CD4-positive, alpha-beta T cell (primary cell): Measurements from ENCODE around the gene HDAC4. TPM values are rescaled to one million over a fixed set of nuclear protein-coding genes. Genes with fewer than 3 reads are reported as not detected.
A peak's percentile ranks its signal among the peaks of the same experiment; 100 is the strongest.

Experiments used
- ATAC-seq: fragments of 200-7000 bp; cut with Tn5 transposase; one replicate; pipeline ENCODE4 v1.10.0; 2022; ENCODE audit warnings: mild to moderate bottlenecking; ENCODE audit not compliant: poor library complexity
- CTCF ChIA-PET: fragments of 350-600 bp; sonication (Branson Sonifier 250); formaldehyde crosslinking; loops from one replicate; lab custom pipeline; 2021; ENCODE audit warnings: antibody characterized with exemption, inconsistent platforms; lab: Charles Lee
- POLR2A ChIA-PET: fragments of 350-600 bp; sonication (Branson Sonifier 250); formaldehyde crosslinking; loops from one replicate; lab custom pipeline; 2021; ENCODE audit warnings: antibody characterized with exemption, inconsistent platforms; lab: Charles Lee
- DNase-seq, 14 experiments: peaks; one replicate each; pipeline ENCODE4 v3.0.0-alpha.2; 2013 to 2020; ENCODE audit warnings: mixed read lengths in 2 of 14
- H3K27ac ChIP-seq, 2 donors: one replicate each; pipeline versions ENCODE4 v1.5.1 to v1.7.0; 2013; ENCODE audit warnings: low read length in 2 of 2, low read depth in 1 of 2, mild to moderate bottlenecking in 1 of 2
- H3K27me3 ChIP-seq, 2 experiments: 1 replicate in 1 of 2; 2 replicates in 1 of 2; pipeline versions ENCODE4 v1.6.1 to v1.7.0; 2013; ENCODE audit warnings: low read length in 2 of 2, control low read depth in 1 of 2, mild to moderate bottlenecking in 1 of 2, moderate library complexity in 1 of 2; ENCODE audit not compliant: insufficient read depth in 2 of 2, control insufficient read depth in 1 of 2
- H3K36me3 ChIP-seq: one replicate; pipeline ENCODE4 v1.6.1; 2013; ENCODE audit warnings: low read length, control low read depth; ENCODE audit not compliant: insufficient read depth
- H3K4me1 ChIP-seq: one replicate; pipeline ENCODE4 v1.6.1; 2013; ENCODE audit warnings: low read length, control low read depth; ENCODE audit not compliant: insufficient read depth
- H3K4me3 ChIP-seq: one replicate; pipeline ENCODE4 v1.5.1; 2013; ENCODE audit warnings: mild to moderate bottlenecking, low read length, moderate library complexity
- H3K9me3 ChIP-seq, 2 experiments: 1 replicate in 1 of 2; 2 replicates in 1 of 2; pipeline versions ENCODE4 v1.6.1 to v1.7.0; 2013; ENCODE audit warnings: low read length in 2 of 2, mild to moderate bottlenecking in 2 of 2, control low read depth in 1 of 2, moderate library complexity in 1 of 2; ENCODE audit not compliant: control insufficient read depth in 1 of 2, insufficient read depth in 1 of 2
- H3K27ac Mint-ChIP-seq: one replicate; pipeline ENCODE4 v1.8.0; 2020; ENCODE audit warnings: mixed read lengths
- H3K27me3 Mint-ChIP-seq: one replicate; pipeline ENCODE4 v1.8.0; 2021; ENCODE audit warnings: mixed read lengths
- H3K36me3 Mint-ChIP-seq: one replicate; pipeline ENCODE4 v1.8.0; 2021; ENCODE audit warnings: low read depth, mixed read lengths
- H3K4me1 Mint-ChIP-seq: one replicate; pipeline ENCODE4 v1.8.0; 2021; ENCODE audit warnings: low read depth, mixed read lengths
- H3K4me3 Mint-ChIP-seq: one replicate; pipeline ENCODE4 v1.8.0; 2020; ENCODE audit warnings: mild to moderate bottlenecking, mixed read lengths
- H3K9me3 Mint-ChIP-seq: one replicate; pipeline ENCODE4 v1.8.0; 2020; ENCODE audit warnings: mixed read lengths
- CTCF ChIP-seq: fragments of 200-600 bp; IDR thresholded peaks from one replicate; pipeline ENCODE4 v1.8.0; 2022; ENCODE audit warnings: antibody characterized with exemption, mild to moderate bottlenecking
- intact Hi-C, 2 experiments: fragments of 100-400 bp; cut with DNase I in 1 of 2; cut with micrococcal nuclease in 1 of 2; formaldehyde crosslinking; loops; one replicate each; pipeline versions ENCODE4 v1.15.1 to v1.9.0; 2023 to 2025; cut with DNase I, micrococcal nuclease
- total RNA-seq, 174 experiments: library from RNA in 2 of 174; stranded (reverse) in 2 of 174; gene quantifications; one replicate each; pipeline ENCODE4 v1.2.3 and lab custom pipeline; 2021 to 2026

Gene HDAC4
- total RNA-seq, 2 experiments from 2014 or later, result 45.3 to 49.2 TPM

- H3K9me3 ChIP-seq, result no peaks in the 10 kb centered on the region
- H3K27ac Mint-ChIP-seq, result peak overlapping the region; percentile 95
- POLR2A ChIA-PET, result interaction anchor here (0.6 to 1.2 kb wide), 2 partner anchors 30 to 53 kb away, joined by 3 read pairs; no protein-coding TSS in a partner anchor
- CTCF ChIA-PET, result interaction anchor here (7.8 kb wide), 1 partner anchor 24 kb away, joined by 79 read pairs; no protein-coding TSS in a partner anchor
- intact Hi-C loops, result loop anchor here in 1 of 2 experiments (2.0 to 5.0 kb wide), 2 partner anchors 17 to 36 kb away; no protein-coding TSS in a partner anchor
- H3K36me3 ChIP-seq, result no peaks in the 10 kb centered on the region
- H3K4me3 ChIP-seq, result no peak overlapping the region
- H3K9me3 Mint-ChIP-seq, result no peaks in the 10 kb centered on the region
- peaks cover 76% of the 10 kb centered on the region for H3K4me1 Mint-ChIP-seq
- H3K27me3 ChIP-seq, result no peaks in the 10 kb centered on the region
- DNase-seq, result no peak
- no peaks in the 10 kb centered on the region for H3K27me3 Mint-ChIP-seq
- no peak for ATAC-seq
- no peak overlapping the region for H3K27ac ChIP-seq
- H3K4me1 ChIP-seq, result peaks cover 63% of the 10 kb centered on the region
- no peak overlapping the region for H3K4me3 Mint-ChIP-seq
- no peak for TF ChIP-seq CTCF
- peaks cover 7% of the 10 kb centered on the region for H3K36me3 Mint-ChIP-seq
Observed at GRCh38 chr2:239291475-239292350, 109.1 kb downstream of the HDAC4 start.

GRCh38 chr2:239290618-239291474, 110.0 kb downstream of the HDAC4 start:
- no peak for DNase-seq
- H3K4me3 ChIP-seq, result no peak overlapping the region
- H3K9me3 ChIP-seq, result no peaks in the 10 kb centered on the region
- ATAC-seq, result no peak
- TF ChIP-seq CTCF, result no peak
- H3K36me3 Mint-ChIP-seq, result peaks cover 7% of the 10 kb centered on the region
- H3K4me3 Mint-ChIP-seq, result peak overlapping the region; percentile 38
- H3K27ac Mint-ChIP-seq, result peak overlapping the region; percentile 95
- H3K4me1 Mint-ChIP-seq, result peaks cover 76% of the 10 kb centered on the region
- H3K36me3 ChIP-seq, result no peaks in the 10 kb centered on the region
- no peaks in the 10 kb centered on the region for H3K27me3 ChIP-seq
- peaks cover 61% of the 10 kb centered on the region for H3K4me1 ChIP-seq
- intact Hi-C loops, result loop anchor here in 1 of 2 experiments (5.0 kb wide), 1 partner anchor 36 kb away; no protein-coding TSS in a partner anchor
- no peak overlapping the region for H3K27ac ChIP-seq
- ChIA-PET POLR2A (interaction anchor here (1.2 kb wide), 1 partner anchor 31 kb away, joined by 3 read pairs; no protein-coding TSS in a partner anchor), CTCF (interaction anchor here (4.2 kb wide), 1 partner anchor 15 kb away, joined by 16 read pairs; no protein-coding TSS in a partner anchor)
- no peaks in the 10 kb centered on the region for H3K9me3 Mint-ChIP-seq
- no peaks in the 10 kb centered on the region for H3K27me3 Mint-ChIP-seq

GRCh38 chr2:239289545-239289944, 111.3 kb downstream of the HDAC4 start:
- DNase-seq (peak in 5 of 14 experiments; percentile 31 to 70 (median 53)), ATAC-seq (peak; percentile 52)
- H3K27me3 ChIP-seq, result no peaks in the 10 kb centered on the region
- no peaks in the 10 kb centered on the region for H3K9me3 Mint-ChIP-seq
- H3K9me3 ChIP-seq, result no peaks in the 10 kb centered on the region
- no peaks in the 10 kb centered on the region for H3K36me3 ChIP-seq
- intact Hi-C loops, result loop anchor here (1.0 to 5.0 kb wide), 6 partner anchors 9 to 93 kb away; no protein-coding TSS in a partner anchor
- H3K27me3 Mint-ChIP-seq, result no peaks in the 10 kb centered on the region
- H3K4me1 Mint-ChIP-seq, result peaks cover 80% of the 10 kb centered on the region
- peak overlapping the region; percentile 73 to 81 for H3K27ac ChIP-seq
- TF ChIP-seq CTCF, result no peak
- peaks cover 7% of the 10 kb centered on the region for H3K36me3 Mint-ChIP-seq
- H3K27ac Mint-ChIP-seq, result peak overlapping the region; percentile 95
- peaks cover 63% of the 10 kb centered on the region for H3K4me1 ChIP-seq
- H3K4me3 Mint-ChIP-seq, result peak overlapping the region; percentile 82
- ChIA-PET CTCF (interaction anchor here (1.3 to 4.2 kb wide), 4 partner anchors 9 to 22 kb away, joined by 5 to 16 read pairs (median 8); no protein-coding TSS in a partner anchor), POLR2A (interaction anchor here (0.7 to 2.7 kb wide), 7 partner anchors 14 to 81 kb away, joined by 3 to 11 read pairs (median 3); no protein-coding TSS in a partner anchor)
- H3K4me3 ChIP-seq, result peak overlapping the region; percentile 39
